Activated naive CD4-positive, alpha-beta T cell treated with anti-CD3 and anti-CD28 coated beads, Interleukin-2, amount 10 ng/mL, durations not matched to agents 7 days and 5 days (primary cell): ENCODE data around the gene HSP90AA1.
"Not testable (repeated sequence)": the region's sequence is repeated elsewhere in the genome, so short reads cannot be mapped to it uniquely, and the experiment has no call there.

Source experiments
- CTCF ChIA-PET: fragments of 350-600 bp; sonication (Branson Sonifier 250); formaldehyde crosslinking; loops from one replicate; lab custom pipeline; 2021; ENCODE audit warnings: antibody characterized with exemption; lab: Charles Lee
- DNase-seq: peaks from one replicate; pipeline ENCODE4 v3.0.0-alpha.2; 2020
- H3K27ac Mint-ChIP-seq: one replicate; pipeline ENCODE4 v1.8.0; 2021; ENCODE audit warnings: mild to moderate bottlenecking, moderate library complexity, mixed read lengths
- H3K27me3 Mint-ChIP-seq: one replicate; pipeline ENCODE4 v1.8.0; 2021; ENCODE audit warnings: mild to moderate bottlenecking, mixed read lengths
- H3K36me3 Mint-ChIP-seq: one replicate; pipeline ENCODE4 v1.8.0; 2021; ENCODE audit warnings: mixed read lengths
- H3K4me1 Mint-ChIP-seq: one replicate; pipeline ENCODE4 v1.8.0; 2021; ENCODE audit warnings: mixed read lengths
- H3K4me3 Mint-ChIP-seq: one replicate; pipeline ENCODE4 v1.8.0; 2021; ENCODE audit warnings: mild to moderate bottlenecking, moderate library complexity, mixed read lengths
- H3K9me3 Mint-ChIP-seq: one replicate; pipeline ENCODE4 v1.8.0; 2021; ENCODE audit warnings: mixed read lengths

Gene HSP90AA1

GRCh38 chr14:102086972-102087761 is at the start of gene HSP90AA1:
TSS of gene HSP90AA1 (minus strand) at chr14:102087044. CDS start at chr14:102086378, 666 bp downstream.
- DNase-seq: peak; percentile 94
- Mint-ChIP-seq H3K9me3 (no peaks in the 10 kb centered on the region), H3K27me3 (no peaks in the 10 kb centered on the region), H3K36me3 (peaks cover 44% of the 10 kb centered on the region), H3K4me3 (peak within 1 kb of the TSS; percentile 99), H3K4me1 (peaks cover 62% of the 10 kb centered on the region), H3K27ac (peak within 1 kb of the TSS; percentile 95)
- CTCF ChIA-PET: interaction anchor here (1.5 kb wide), 1 partner anchor 10 kb away, joined by 7 read pairs; no protein-coding TSS in a partner anchor

GRCh38 chr14:102135456-102135855 is 48.6 kb upstream of the HSP90AA1 start:
- H3K36me3 Mint-ChIP-seq, H3K4me3 Mint-ChIP-seq, CTCF ChIA-PET, DNase-seq, H3K27ac Mint-ChIP-seq, H3K9me3 Mint-ChIP-seq, H3K27me3 Mint-ChIP-seq: not testable (repeated sequence)
- peaks cover 12% of the 10 kb centered on the region for H3K4me1 Mint-ChIP-seq

- DNase-seq, H3K27ac Mint-ChIP-seq, H3K9me3 Mint-ChIP-seq, CTCF ChIA-PET, H3K27me3 Mint-ChIP-seq, H3K36me3 Mint-ChIP-seq, H3K4me3 Mint-ChIP-seq: not testable (repeated sequence)
- peaks cover 11% of the 10 kb centered on the region for H3K4me1 Mint-ChIP-seq
Observed at GRCh38 chr14:102134719-102135118, 47.9 kb upstream of the HSP90AA1 start.

- H3K4me1 Mint-ChIP-seq, H3K36me3 Mint-ChIP-seq, H3K9me3 Mint-ChIP-seq, CTCF ChIA-PET, H3K27ac Mint-ChIP-seq, DNase-seq, H3K27me3 Mint-ChIP-seq, H3K4me3 Mint-ChIP-seq: not testable (repeated sequence)
Observed at GRCh38 chr14:102134021-102134420, 47.2 kb upstream of the HSP90AA1 start.

GRCh38 chr14:102131741-102132140 is 44.9 kb upstream of the HSP90AA1 start:
- CTCF ChIA-PET: no interaction called here
- Mint-ChIP-seq H3K4me1 (no peaks in the 10 kb centered on the region), H3K9me3 (no peaks in the 10 kb centered on the region), H3K4me3 (no peak overlapping the region), H3K27ac (no peak overlapping the region), H3K27me3 (no peaks in the 10 kb centered on the region), H3K36me3 (peaks cover 7% of the 10 kb centered on the region)
- DNase-seq: no peak

GRCh38 chr14:102126807-102127455 is 40.1 kb upstream of the HSP90AA1 start:
- CTCF ChIA-PET: interaction anchor here (0.9 kb wide), 1 partner anchor 30 kb away, joined by 4 read pairs; no protein-coding TSS in a partner anchor

GRCh38 chr14:102125546-102125945 is 38.7 kb upstream of the HSP90AA1 start:
- Mint-ChIP-seq H3K9me3 (no peaks in the 10 kb centered on the region), H3K27me3 (no peaks in the 10 kb centered on the region), H3K4me1 (no peaks in the 10 kb centered on the region), H3K4me3 (no peak overlapping the region), H3K36me3 (no peaks in the 10 kb centered on the region), H3K27ac (no peak overlapping the region)
- CTCF ChIA-PET: interaction anchor here (0.7 kb wide), 2 partner anchors 13 to 260 kb away, joined by 3 to 4 read pairs; no protein-coding TSS in a partner anchor
- DNase-seq: no peak

More at GRCh38 chr14:102126807-102127455, 40.1 kb upstream of the HSP90AA1 start:
- no peak overlapping the region for H3K27ac Mint-ChIP-seq
- DNase-seq: no peak
- H3K4me3 Mint-ChIP-seq: no peak overlapping the region
- H3K36me3 Mint-ChIP-seq: no peaks in the 10 kb centered on the region
- no peaks in the 10 kb centered on the region for H3K4me1 Mint-ChIP-seq
- H3K27me3 Mint-ChIP-seq: no peaks in the 10 kb centered on the region
- H3K9me3 Mint-ChIP-seq: no peaks in the 10 kb centered on the region

GRCh38 chr14:102124419-102124818 is 37.6 kb upstream of the HSP90AA1 start:
- Mint-ChIP-seq H3K27ac (no peak overlapping the region), H3K9me3 (no peaks in the 10 kb centered on the region), H3K27me3 (no peaks in the 10 kb centered on the region), H3K36me3 (no peaks in the 10 kb centered on the region), H3K4me3 (no peak overlapping the region), H3K4me1 (no peaks in the 10 kb centered on the region)
- CTCF ChIA-PET: no interaction called here
- no peak for DNase-seq

GRCh38 chr14:102121567-102121966 is 34.7 kb upstream of the HSP90AA1 start:
- DNase-seq: no peak
- CTCF ChIA-PET: no interaction called here
- Mint-ChIP-seq H3K36me3 (peaks cover 5% of the 10 kb centered on the region), H3K4me3 (no peak overlapping the region), H3K27me3 (no peaks in the 10 kb centered on the region), H3K4me1 (no peaks in the 10 kb centered on the region), H3K27ac (no peak overlapping the region), H3K9me3 (peaks cover 3% of the 10 kb centered on the region)

- Mint-ChIP-seq H3K27ac (no peak overlapping the region), H3K36me3 (peaks cover 5% of the 10 kb centered on the region), H3K4me3 (no peak overlapping the region), H3K4me1 (no peaks in the 10 kb centered on the region), H3K9me3 (peaks cover 6% of the 10 kb centered on the region), H3K27me3 (no peaks in the 10 kb centered on the region)
- CTCF ChIA-PET: no interaction called here
- no peak for DNase-seq
Observed at GRCh38 chr14:102120888-102121287, 34.0 kb upstream of the HSP90AA1 start.

- H3K36me3 Mint-ChIP-seq: peaks cover 5% of the 10 kb centered on the region
- peaks cover 6% of the 10 kb centered on the region for H3K9me3 Mint-ChIP-seq
- no peak overlapping the region for H3K27ac Mint-ChIP-seq
- no peaks in the 10 kb centered on the region for H3K27me3 Mint-ChIP-seq
- CTCF ChIA-PET: no interaction called here
- no peaks in the 10 kb centered on the region for H3K4me1 Mint-ChIP-seq
- no peak for DNase-seq
- no peak overlapping the region for H3K4me3 Mint-ChIP-seq
Observed at GRCh38 chr14:102117852-102118251, 31.0 kb upstream of the HSP90AA1 start.

- H3K36me3 Mint-ChIP-seq: peaks cover 5% of the 10 kb centered on the region
- no peaks in the 10 kb centered on the region for H3K4me1 Mint-ChIP-seq
- no peak overlapping the region for H3K4me3 Mint-ChIP-seq
- DNase-seq: no peak
- H3K27ac Mint-ChIP-seq: peak overlapping the region; percentile 42
- H3K9me3 Mint-ChIP-seq: peaks cover 9% of the 10 kb centered on the region
- CTCF ChIA-PET: no interaction called here
- no peaks in the 10 kb centered on the region for H3K27me3 Mint-ChIP-seq
Observed at GRCh38 chr14:102116361-102117180, 29.7 kb upstream of the HSP90AA1 start.

GRCh38 chr14:102111101-102111500 is 24.3 kb upstream of the HSP90AA1 start:
- no peaks in the 10 kb centered on the region for H3K36me3 Mint-ChIP-seq
- CTCF ChIA-PET: no interaction called here
- no peaks in the 10 kb centered on the region for H3K27me3 Mint-ChIP-seq
- H3K4me3 Mint-ChIP-seq: no peak overlapping the region
- no peak for DNase-seq
- no peak overlapping the region for H3K27ac Mint-ChIP-seq
- no peaks in the 10 kb centered on the region for H3K4me1 Mint-ChIP-seq
- peaks cover 10% of the 10 kb centered on the region for H3K9me3 Mint-ChIP-seq

GRCh38 chr14:102109332-102109731 is 22.5 kb upstream of the HSP90AA1 start:
- H3K27me3 Mint-ChIP-seq, H3K4me3 Mint-ChIP-seq, H3K27ac Mint-ChIP-seq, H3K36me3 Mint-ChIP-seq, H3K4me1 Mint-ChIP-seq, H3K9me3 Mint-ChIP-seq, DNase-seq, CTCF ChIA-PET: not testable (repeated sequence)
